HEK293 (cell line): ENCODE results near the gene FUBP3.

Experiments used
- BCL11A ChIP-seq: fragments of 450-650 bp; formaldehyde crosslinking; IDR thresholded peaks from 2 replicates; pipeline ENCODE4 v1.5.1; 2016; ENCODE audit warnings: low read depth, missing biosample characterization, missing genetic modification characterization
- BCL11B ChIP-seq: fragments of 450-650 bp; formaldehyde crosslinking; IDR thresholded peaks from 2 replicates; pipeline ENCODE4 v1.5.1; 2016; ENCODE audit warnings: low read depth, missing biosample characterization, missing genetic modification characterization
- EGR2 ChIP-seq: fragments of 450-650 bp; formaldehyde crosslinking; IDR thresholded peaks from 2 replicates; pipeline ENCODE4 v1.5.1; 2016; ENCODE audit warnings: low read depth, missing biosample characterization, missing genetic modification characterization
- HIC1 ChIP-seq: fragments of 450-650 bp; formaldehyde crosslinking; IDR thresholded peaks from 2 replicates; pipeline ENCODE4 v1.5.1; 2016; ENCODE audit warnings: missing biosample characterization, missing genetic modification characterization
- PBX3 ChIP-seq: sonication (generic); formaldehyde crosslinking; IDR thresholded peaks from 2 replicates; pipeline ENCODE4 v1.8.1; 2022; ENCODE audit warnings: mild to moderate bottlenecking, moderate library complexity, missing genetic modification reagents
- PRDM1 ChIP-seq: fragments of 450-650 bp; formaldehyde crosslinking; IDR thresholded peaks from 2 replicates; pipeline ENCODE4; 2016; ENCODE audit warnings: missing biosample characterization, missing genetic modification characterization
- PRDM10 ChIP-seq: fragments of 450-650 bp; formaldehyde crosslinking; IDR thresholded peaks from 2 replicates; pipeline ENCODE4 v1.5.1; 2016; ENCODE audit warnings: missing biosample characterization, missing genetic modification characterization
- REST ChIP-seq: fragments of 450-650 bp; formaldehyde crosslinking; IDR thresholded peaks from 2 replicates; pipeline ENCODE4 v1.5.1; 2016; ENCODE audit warnings: missing biosample characterization, missing genetic modification characterization
- SCRT1 ChIP-seq: fragments of 450-650 bp; formaldehyde crosslinking; IDR thresholded peaks from 2 replicates; pipeline ENCODE4 v1.5.1; 2016; ENCODE audit warnings: missing biosample characterization, missing genetic modification characterization, borderline replicate concordance
- WT1 ChIP-seq: fragments of 450-650 bp; formaldehyde crosslinking; IDR thresholded peaks from 2 replicates; pipeline ENCODE4 v1.5.1; 2016; ENCODE audit warnings: missing biosample characterization, missing genetic modification characterization
- ZBTB49 ChIP-seq: fragments of 450-650 bp; formaldehyde crosslinking; IDR thresholded peaks from 2 replicates; pipeline ENCODE4 v1.5.1; 2016; ENCODE audit warnings: missing biosample characterization, missing genetic modification characterization, low read depth
- ZFHX2 ChIP-seq: fragments of 450-650 bp; formaldehyde crosslinking; conservative IDR thresholded peaks from 2 replicates; pipeline ENCODE4 v1.5.1; 2016; ENCODE audit warnings: missing biosample characterization, missing genetic modification characterization
- ZIC2 ChIP-seq: fragments of 450-650 bp; formaldehyde crosslinking; IDR thresholded peaks from 2 replicates; pipeline ENCODE4 v1.5.1; 2016; ENCODE audit warnings: missing biosample characterization, missing genetic modification characterization
- ZNF114 ChIP-seq: fragments of 450-650 bp; formaldehyde crosslinking; IDR thresholded peaks from 2 replicates; pipeline ENCODE4 v1.5.0; 2017; ENCODE audit warnings: missing biosample characterization, missing genetic modification characterization
- ZNF121 ChIP-seq: fragments of 450-650 bp; formaldehyde crosslinking; IDR thresholded peaks from 2 replicates; pipeline ENCODE4 v1.5.1; 2016; ENCODE audit warnings: missing biosample characterization, missing genetic modification characterization
- ZNF324 ChIP-seq: fragments of 450-650 bp; formaldehyde crosslinking; IDR thresholded peaks from 2 replicates; pipeline ENCODE4 v1.5.1; 2016; ENCODE audit warnings: missing biosample characterization, missing genetic modification characterization
- ZNF341 ChIP-seq: fragments of 450-650 bp; formaldehyde crosslinking; IDR thresholded peaks from 2 replicates; pipeline ENCODE4; 2016; ENCODE audit warnings: low read depth, missing biosample characterization, missing genetic modification characterization
- ZNF354C ChIP-seq: fragments of 450-650 bp; formaldehyde crosslinking; IDR thresholded peaks from 2 replicates; pipeline ENCODE4 v1.5.1; 2016; ENCODE audit warnings: missing biosample characterization, missing genetic modification characterization, low read depth, borderline replicate concordance
- ZNF362 ChIP-seq: fragments of 450-650 bp; formaldehyde crosslinking; IDR thresholded peaks from 2 replicates; pipeline ENCODE4 v1.5.1; 2016; ENCODE audit warnings: missing biosample characterization, missing genetic modification characterization
- ZNF423 ChIP-seq: fragments of 450-650 bp; formaldehyde crosslinking; IDR thresholded peaks from 2 replicates; pipeline ENCODE4 v1.5.1; 2016; ENCODE audit warnings: missing biosample characterization, missing genetic modification characterization
- ZNF501 ChIP-seq: fragments of 450-650 bp; formaldehyde crosslinking; IDR thresholded peaks from 2 replicates; pipeline ENCODE4 v1.5.1; 2016; ENCODE audit warnings: missing biosample characterization, missing genetic modification characterization
- ZNF513 ChIP-seq: fragments of 450-650 bp; IDR thresholded peaks from 2 replicates; pipeline ENCODE4 v1.5.1; 2018; ENCODE audit warnings: missing biosample characterization, missing genetic modification characterization
- ZNF544 ChIP-seq: fragments of 450-650 bp; formaldehyde crosslinking; IDR thresholded peaks from 2 replicates; pipeline ENCODE4 v1.5.0; 2017; ENCODE audit warnings: missing biosample characterization, missing genetic modification characterization
- ZNF548 ChIP-seq: fragments of 450-650 bp; formaldehyde crosslinking; IDR thresholded peaks from 2 replicates; pipeline ENCODE4 v1.5.1; 2016; ENCODE audit warnings: missing biosample characterization, missing genetic modification characterization
- ZNF561 ChIP-seq: fragments of 450-650 bp; IDR thresholded peaks from 2 replicates; pipeline ENCODE4 v1.5.1; 2018; ENCODE audit warnings: missing biosample characterization, missing genetic modification characterization, borderline replicate concordance

Gene FUBP3

GRCh38 chr9:130570208-130570607 is 9.2 kb upstream of the FUBP3 start (continued):
- TF ChIP-seq REST (tag by site-specific recombination) (no peak), BCL11B (tag by site-specific recombination) (no peak), PRDM10 (no peak), BCL11A (tag by site-specific recombination) (0 out of 2 replicates have a peak, but pooled peaks have one; percentile 56), ZNF561 (tag by site-specific recombination) (no peak), ZNF513 (tag by site-specific recombination) (no peak), SCRT1 (tag by site-specific recombination) (no peak), ZNF501 (tag by site-specific recombination) (no peak), EGR2 (tag by site-specific recombination) (no peak), ZNF354C (no peak), PRDM1 (tag by site-specific recombination) (no peak), HIC1 (tag by site-specific recombination) (0 out of 2 replicates have a peak, but pooled peaks have one; percentile 22), ZNF423 (tag by site-specific recombination) (no peak), ZIC2 (tag by site-specific recombination) (no peak), ZNF544 (tag by site-specific recombination) (no peak), WT1 (tag by site-specific recombination) (no peak), ZNF324 (tag by site-specific recombination) (no peak), ZNF548 (tag by site-specific recombination) (no peak), ZNF121 (tag by site-specific recombination) (peak; percentile 72), ZNF341 (tag by site-specific recombination) (no peak), ZBTB49 (no peak), ZNF114 (no peak), PBX3 (no peak), ZFHX2 (no peak), ZNF362 (tag by site-specific recombination) (peak; percentile 46; the same call in 1 of the 2 replicates)
